ENCODE results near the gene ZFP91.

- TF ChIP-seq REST (IDR thresholded peaks at IDR 0.05; ENCODE audit: unreplicated experiment) (no peak), EZH2phosphoT487 (IDR thresholded peaks at IDR 0.05; ENCODE audit: unreplicated experiment) (no peak), CTCF (conservative IDR thresholded peaks at IDR 0.05; ENCODE audit: low read depth in 2 of 2) (no peak), STAT1 (IDR thresholded peaks at IDR 0.05; ENCODE audit: unreplicated experiment) (no peak), POLR2AphosphoS5 (IDR thresholded peaks at IDR 0.05; ENCODE audit: low read depth) (no peak), NANOG (IDR thresholded peaks at IDR 0.05; ENCODE audit: borderline replicate concordance) (no peak), EZH2 (IDR thresholded peaks at IDR 0.05; ENCODE audit: low read depth, unreplicated experiment) (no peak), CREB1 (CRISPR knock-in tag; IDR thresholded peaks at IDR 0.05; ENCODE audit: low read depth) (no peak), ZNF331 (CRISPR knock-in tag; IDR thresholded peaks at IDR 0.05; ENCODE audit: low read depth) (no peak), JUNB (IDR thresholded peaks at IDR 0.05; ENCODE audit: unreplicated experiment) (no peak)
Observed at GRCh38 chr11:58560842-58561241, 18.0 kb upstream of the ZFP91 start.
